ENCODE results near the gene CD33.

The CD33 gene

GRCh38 chr19:51259348-51260245 lies 34.7 kb downstream of the CD33 start:
- peak; percentile 6 for DNase-seq (ENCODE audit: low spot score)

GRCh38 chr19:51263808-51264207 lies 38.9 kb downstream of the CD33 start:
- DNase-seq (ENCODE audit: low spot score) = no peak

DNA sequence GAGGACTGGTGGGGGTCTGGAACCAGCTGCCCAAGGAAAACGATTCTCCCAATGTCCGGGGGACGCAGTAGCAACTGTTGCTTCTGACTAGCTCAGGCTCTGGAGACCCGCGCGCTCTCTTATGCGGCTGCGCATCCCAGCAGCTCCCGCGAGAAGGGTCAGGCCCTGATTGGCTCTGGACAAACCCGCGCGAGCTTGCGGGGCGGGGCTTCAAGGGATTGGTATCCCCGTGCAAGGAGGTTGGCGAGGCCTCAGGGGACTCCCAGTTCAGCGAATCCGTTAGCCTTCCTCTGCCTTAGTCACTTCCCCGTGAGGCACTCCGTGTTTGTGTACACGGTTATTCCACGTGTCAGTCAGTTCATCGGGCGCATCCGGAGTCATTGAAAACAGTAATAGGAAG lies 46.2 kb downstream of the CD33 start:
- DNase-seq (ENCODE audit: low spot score) = no peak

- no peak for DNase-seq (ENCODE audit: low spot score)
Measured at GRCh38 chr19:51272183-51272810, 47.4 kb downstream of the CD33 start.

GRCh38 chr19:51274049-51274770 lies 49.3 kb downstream of the CD33 start:
- DNase-seq (ENCODE audit: low spot score) = no peak

DNA sequence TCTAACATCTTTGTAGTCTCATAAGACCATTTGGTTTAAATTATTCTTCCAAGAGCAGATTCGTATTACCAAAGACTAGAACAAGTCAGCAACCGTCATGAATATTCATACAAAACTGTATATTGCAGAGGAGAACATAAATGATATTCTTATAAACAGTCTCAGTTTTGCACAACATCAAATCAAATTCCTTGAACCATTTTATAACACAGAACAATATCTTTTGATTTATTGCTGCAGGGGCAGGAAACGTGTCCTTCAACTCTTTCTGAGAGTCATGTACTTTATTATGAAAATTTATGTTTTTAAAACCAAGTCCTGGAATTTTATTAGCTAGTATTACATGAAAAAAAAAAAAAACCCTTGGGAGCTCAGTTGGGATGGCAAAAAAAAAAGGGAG lies 52.2 kb downstream of the CD33 start:
- DNase-seq (ENCODE audit: low spot score) = no peak

- DNase-seq (ENCODE audit: low spot score) = no peak
Measured at GRCh38 chr19:51282335-51282734, 57.5 kb downstream of the CD33 start.

DNA sequence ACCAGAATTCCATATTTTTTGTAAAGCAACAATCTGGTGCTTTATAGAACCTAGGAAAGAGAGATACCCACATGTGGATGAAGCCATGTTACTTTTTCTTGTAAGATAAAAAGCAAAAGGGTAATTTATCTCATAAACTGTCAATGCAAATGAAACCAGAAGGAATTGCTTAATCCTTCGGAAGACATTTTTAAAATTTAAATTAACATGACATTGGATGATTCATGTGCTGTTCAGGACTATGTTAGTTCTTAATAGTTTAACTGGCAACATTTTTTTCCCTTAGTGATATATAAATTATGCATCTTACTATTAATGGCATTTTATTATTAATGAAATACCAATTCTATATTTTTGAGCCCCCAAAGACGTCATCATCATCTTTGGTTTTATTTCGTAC lies 60.8 kb downstream of the CD33 start:
- no peak for DNase-seq (ENCODE audit: low spot score)

Data from CD4-positive, alpha-beta T cell treated with Interleukin-15 for 4 hours (primary cell).